M059J (cell line): Measurements from ENCODE around the gene ERFE. TPM values are rescaled to one million over a fixed set of nuclear protein-coding genes. Genes with fewer than 3 reads are reported as not detected.
"Not testable (repeated sequence)": the region's sequence is repeated elsewhere in the genome, so short reads cannot be mapped to it uniquely, and the experiment has no call there.

Experiments used
- DNase-seq: peaks from one replicate; pipeline ENCODE4 v3.0.0-alpha.2; 2012; ENCODE audit warnings: low read depth
- total RNA-seq: library from RNA; depleted of rRNA; stranded (reverse); fragments of >200 nt; shearing (Covaris generic); gene quantifications from 2 replicates; pipeline ENCODE4 v1.2.3, GENCODE V29; 2014; rRNA removed

ERFE gene
- total RNA-seq: 1.6 and 5.2 TPM in 2 replicates

- DNase-seq: peak; percentile 25
Observed at GRCh38 chr2:238158509-238159070, at the start of gene ERFE. Gene ERFE, plus strand, starts transcription at chr2:238158970. Its CDS starts 38 bp downstream, at chr2:238159008.

- no peak for DNase-seq
Observed at GRCh38 chr2:238113611-238114010, 45.2 kb upstream of the ERFE start.

- no peak for DNase-seq
Observed at GRCh38 chr2:238114331-238114841, 44.4 kb upstream of the ERFE start.

- no peak for DNase-seq
Observed at GRCh38 chr2:238114851-238115660, 43.7 kb upstream of the ERFE start.

- not testable (repeated sequence) for DNase-seq
Observed at GRCh38 chr2:238115709-238116108, 43.1 kb upstream of the ERFE start.

- no peak for DNase-seq
Observed at GRCh38 chr2:238116298-238117198, 42.2 kb upstream of the ERFE start.

- DNase-seq: peak; percentile 73
Observed at GRCh38 chr2:238117199-238118154, 41.3 kb upstream of the ERFE start.

- no peak for DNase-seq
Observed at GRCh38 chr2:238119756-238120462, 38.9 kb upstream of the ERFE start.

- peak; percentile 37 for DNase-seq
Observed at GRCh38 chr2:238120463-238121298, 38.1 kb upstream of the ERFE start.

GRCh38 chr2:238121511-238122286, 37.1 kb upstream of the ERFE start:
- DNase-seq: no peak

- DNase-seq: no peak
Observed at GRCh38 chr2:238122287-238123217, 36.2 kb upstream of the ERFE start.

- DNase-seq: no peak
Observed at GRCh38 chr2:238123218-238123971, 35.4 kb upstream of the ERFE start.

- DNase-seq: no peak
Observed at GRCh38 chr2:238123991-238124470, 34.7 kb upstream of the ERFE start.

- no peak for DNase-seq
Observed at GRCh38 chr2:238124488-238125126, 34.2 kb upstream of the ERFE start.

- no peak for DNase-seq
Observed at GRCh38 chr2:238125127-238125885, 33.5 kb upstream of the ERFE start.
